Kidney epithelial cell (primary cell): Measurements from ENCODE around the gene TRIM5. TPM values are rescaled to one million over a fixed set of nuclear protein-coding genes. Genes with fewer than 3 reads are reported as not detected.
A peak's percentile ranks its signal among the peaks of the same experiment; 100 is the strongest.
"Not testable (repeated sequence)": the region's sequence is repeated elsewhere in the genome, so short reads cannot be mapped to it uniquely, and the experiment has no call there.

Experiments used
- DNase-seq: peaks from one replicate; pipeline ENCODE4 v3.0.0-alpha.2; 2010; ENCODE audit warnings: low read depth
- H3K27me3 ChIP-seq: 2 replicates; pipeline ENCODE4 v1.6.0; 2011; ENCODE audit warnings: low read length; ENCODE audit not compliant: control insufficient read depth, insufficient read depth
- H3K36me3 ChIP-seq: 2 replicates; pipeline ENCODE4 v1.5.1; 2011; ENCODE audit warnings: low read length; ENCODE audit not compliant: control insufficient read depth, insufficient read depth
- H3K4me3 ChIP-seq: 2 replicates; pipeline ENCODE4 v1.5.1; 2011; ENCODE audit warnings: low read depth, mild to moderate bottlenecking, control low read depth, low read length
- total RNA-seq: library from RNA; depleted of rRNA; stranded (reverse); fragments of >200 nt; gene quantifications from 2 replicates; pipeline ENCODE4 v1.2.3, GENCODE V29; 2015
- TF ChIP-seq, protein P1 (sequence below): IDR thresholded peaks from 2 replicates; pipeline ENCODE4 v1.5.1; 2011; ENCODE audit warnings: mild to moderate bottlenecking, moderate library complexity, low read length, control low read depth, inconsistent platforms; ENCODE audit not compliant: insufficient read depth, poor library complexity, severe bottlenecking

The TRIM5 gene
- total RNA-seq, 1 donor from 2014 or later = 25.9 TPM

- Histone ChIP-seq H3K27me3 (no peaks in the 10 kb centered on the region), H3K36me3 (no peaks in the 10 kb centered on the region), H3K4me3 (peak overlapping the region; percentile 1)
- no peak for DNase-seq
- TF ChIP-seq, protein P1, sequence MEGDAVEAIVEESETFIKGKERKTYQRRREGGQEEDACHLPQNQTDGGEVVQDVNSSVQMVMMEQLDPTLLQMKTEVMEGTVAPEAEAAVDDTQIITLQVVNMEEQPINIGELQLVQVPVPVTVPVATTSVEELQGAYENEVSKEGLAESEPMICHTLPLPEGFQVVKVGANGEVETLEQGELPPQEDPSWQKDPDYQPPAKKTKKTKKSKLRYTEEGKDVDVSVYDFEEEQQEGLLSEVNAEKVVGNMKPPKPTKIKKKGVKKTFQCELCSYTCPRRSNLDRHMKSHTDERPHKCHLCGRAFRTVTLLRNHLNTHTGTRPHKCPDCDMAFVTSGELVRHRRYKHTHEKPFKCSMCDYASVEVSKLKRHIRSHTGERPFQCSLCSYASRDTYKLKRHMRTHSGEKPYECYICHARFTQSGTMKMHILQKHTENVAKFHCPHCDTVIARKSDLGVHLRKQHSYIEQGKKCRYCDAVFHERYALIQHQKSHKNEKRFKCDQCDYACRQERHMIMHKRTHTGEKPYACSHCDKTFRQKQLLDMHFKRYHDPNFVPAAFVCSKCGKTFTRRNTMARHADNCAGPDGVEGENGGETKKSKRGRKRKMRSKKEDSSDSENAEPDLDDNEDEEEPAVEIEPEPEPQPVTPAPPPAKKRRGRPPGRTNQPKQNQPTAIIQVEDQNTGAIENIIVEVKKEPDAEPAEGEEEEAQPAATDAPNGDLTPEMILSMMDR = no peak
Observed at GRCh38 chr11:5690736-5691135, 5.9 kb upstream of the TRIM5 start.

- Histone ChIP-seq H3K4me3 (peak overlapping the region; percentile 24), H3K36me3 (no peaks in the 10 kb centered on the region), H3K27me3 (no peaks in the 10 kb centered on the region)
- TF ChIP-seq, protein P1 = no peak
- no peak for DNase-seq
Observed at GRCh38 chr11:5690216-5690615, 5.3 kb upstream of the TRIM5 start.

DNA sequence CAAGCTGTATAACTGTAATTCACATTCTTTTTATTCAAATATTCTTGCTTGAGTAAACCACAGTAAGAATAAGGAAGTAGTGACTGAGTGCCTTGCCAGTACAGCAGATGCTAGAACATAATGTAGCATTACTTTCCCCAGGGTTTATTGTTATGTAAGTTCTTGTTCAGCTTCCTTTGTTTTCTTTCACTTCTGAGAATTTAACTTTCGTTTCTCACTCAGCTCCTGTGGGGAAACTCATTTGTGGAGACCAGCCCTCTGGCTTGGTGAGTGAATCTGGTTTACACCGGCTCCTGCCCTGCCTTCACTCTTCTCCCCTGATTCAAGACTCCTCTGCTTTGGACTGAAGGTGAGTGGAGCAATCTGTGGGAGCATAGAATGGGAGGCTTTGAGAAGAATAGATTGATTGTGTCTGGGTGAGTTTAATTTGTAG is 4.7 kb upstream of the TRIM5 start, which contains the start of gene TRIM22:
TSS of gene TRIM22 (plus strand) at position 240 of the 433 bp plus-strand sequence. CDS start 6,443 bp downstream, outside the sequence.
- DNase-seq = peak; percentile 32
- peak within 1 kb of the TSS; percentile 24 for H3K4me3 ChIP-seq

GRCh38 chr11:5688482-5688881 is 3.6 kb upstream of the TRIM5 start:
- H3K36me3 ChIP-seq = no peaks in the 10 kb centered on the region
- H3K4me3 ChIP-seq = no peak overlapping the region
- H3K27me3 ChIP-seq = no peaks in the 10 kb centered on the region
- DNase-seq = no peak
- TF ChIP-seq, protein P1 = no peak

More for the DNA sequence above, 4.7 kb upstream of the TRIM5 start, which contains the start of gene TRIM22:
- Histone ChIP-seq H3K36me3 (no peaks in the 10 kb centered on the region), H3K27me3 (no peaks in the 10 kb centered on the region)
- TF ChIP-seq, protein P1 = no peak

- H3K36me3 ChIP-seq = no peaks in the 10 kb centered on the region
- no peak overlapping the region for H3K4me3 ChIP-seq
- DNase-seq = no peak
- TF ChIP-seq, protein P1 = no peak
- H3K27me3 ChIP-seq = no peaks in the 10 kb centered on the region
Observed at GRCh38 chr11:5686426-5686825, 1.6 kb upstream of the TRIM5 start.

DNA sequence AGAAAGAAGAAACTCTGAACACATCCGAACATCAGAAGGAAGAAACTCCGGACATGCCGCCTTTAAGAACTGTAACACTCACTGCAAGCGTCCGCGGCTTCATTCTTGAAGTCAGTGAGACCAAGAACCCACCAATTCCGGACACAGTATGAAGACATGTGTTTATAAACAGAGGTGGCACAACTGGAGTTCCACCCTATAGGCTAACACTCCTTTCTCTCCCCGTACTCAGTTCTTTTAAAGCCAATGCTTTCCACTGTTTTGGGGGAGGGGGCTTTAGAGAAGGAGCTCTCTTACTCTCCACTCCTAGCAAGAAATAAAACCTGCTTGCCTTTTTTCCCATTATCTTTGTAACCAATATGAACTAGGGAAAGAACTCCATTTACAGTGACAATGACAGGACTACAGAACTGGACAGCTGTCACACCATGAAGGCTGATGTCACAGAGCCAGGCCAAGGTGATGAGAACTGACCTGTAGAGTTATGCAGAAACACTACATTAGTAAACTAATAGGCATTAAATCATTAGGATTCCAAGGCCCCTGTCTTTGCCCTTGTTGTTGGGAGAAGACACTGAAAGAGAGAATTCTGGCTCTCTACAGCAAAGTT is 733 bp downstream of the TRIM5 start:
- Histone ChIP-seq H3K4me3 (peak overlapping the region; percentile 49), H3K36me3 (no peaks in the 10 kb centered on the region), H3K27me3 (no peaks in the 10 kb centered on the region)
- TF ChIP-seq, protein P1 = no peak
- DNase-seq = no peak

DNA sequence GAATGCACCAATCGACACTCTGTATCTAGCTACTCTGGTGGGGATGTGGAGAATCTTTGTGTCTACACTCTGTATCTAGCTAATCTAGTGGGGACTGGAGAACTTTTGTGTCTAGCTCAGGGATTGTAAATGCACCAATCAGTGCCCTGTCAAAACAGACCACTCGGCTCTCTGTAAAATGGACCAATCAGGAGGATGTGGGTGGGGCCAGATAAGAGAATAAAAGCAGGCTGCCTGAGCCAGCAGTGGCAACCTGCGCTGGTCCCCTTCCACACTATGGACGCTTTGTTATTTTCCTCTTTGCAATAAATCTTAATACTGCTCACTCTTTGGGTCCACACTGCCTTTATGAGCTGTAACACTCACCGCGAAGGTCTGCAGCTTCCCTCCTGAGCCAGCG is 1.3 kb downstream of the TRIM5 start:
- DNase-seq, H3K27me3 ChIP-seq, H3K36me3 ChIP-seq, H3K4me3 ChIP-seq: not testable (repeated sequence)

GRCh38 chr11:5682890-5683441 is 1.9 kb downstream of the TRIM5 start:
- not testable (repeated sequence) for H3K4me3 ChIP-seq, H3K27me3 ChIP-seq, H3K36me3 ChIP-seq, DNase-seq
